PFSK-1 (cell line): ENCODE results near the gene ARHGAP30.
A peak's percentile ranks its signal among the peaks of the same experiment; 100 is the strongest.

Experiments
- FOXP2 ChIP-seq: optimal IDR thresholded peaks from 2 replicates; pipeline ENCODE3; 2011; ENCODE audit warnings: borderline replicate concordance, control low read depth, inconsistent platforms; ENCODE audit not compliant: insufficient read depth; ENCODE audit errors: extremely low read length, extremely low read depth
- POLR2AphosphoS5 ChIP-seq: IDR thresholded peaks from 2 replicates; pipeline ENCODE4 v1.6.1; 2012; ENCODE audit warnings: low read depth, mild to moderate bottlenecking, control low read depth, low read length, moderate library complexity
- REST ChIP-seq, 2 experiments: IDR thresholded peaks; 2 replicates each; pipeline versions ENCODE4 v1.6.1 to v1.8.0; 2011 to 2012; ENCODE audit warnings: low read depth in 2 of 2, low read length in 2 of 2, control low read depth in 1 of 2, inconsistent platforms in 1 of 2, mild to moderate bottlenecking in 1 of 2, moderate library complexity in 1 of 2; ENCODE audit not compliant: insufficient read depth in 1 of 2
- SIN3A ChIP-seq: IDR thresholded peaks from 2 replicates; pipeline ENCODE4 v1.6.1; 2012; ENCODE audit warnings: mild to moderate bottlenecking, low read length, moderate library complexity, borderline replicate concordance; ENCODE audit not compliant: insufficient read depth
- TAF1 ChIP-seq: IDR thresholded peaks from 2 replicates; pipeline ENCODE4 v1.6.1; 2012; ENCODE audit warnings: low read length, control low read depth, borderline replicate concordance; ENCODE audit not compliant: insufficient read depth

Gene ARHGAP30

GRCh38 chr1:161045736-161046604 lies 23.7 kb downstream of the ARHGAP30 start, which contains the start of gene USF1:
Gene USF1, minus strand, starts transcription at chr1:161045977. Its CDS starts 2,702 bp downstream, at chr1:161043275.
- peak; percentile 90 for TF ChIP-seq TAF1
- TF ChIP-seq POLR2AphosphoS5: peak; percentile 91
- no peak for TF ChIP-seq REST (IDR thresholded peaks at IDR 0.05; ENCODE audit: insufficient read depth in 1 of 2, low read depth in 2 of 2, low read length in 2 of 2)
- TF ChIP-seq FOXP2: no peak
- TF ChIP-seq SIN3A: 0 out of 2 replicates have a peak, but pooled peaks have one; percentile 12

- TF ChIP-seq FOXP2: no peak
- TF ChIP-seq POLR2AphosphoS5: peak; percentile 40; the same call in 1 of the 2 replicates
- peak; percentile 80; the same call in 1 of the 2 replicates for TF ChIP-seq SIN3A
- peak; percentile 66; the same call in 1 of the 2 replicates for TF ChIP-seq TAF1
- peak in 1 of 2 experiments; percentile 57; a peak in 1 of 4 replicates for TF ChIP-seq REST (IDR thresholded peaks at IDR 0.05; ENCODE audit: insufficient read depth in 1 of 2, low read depth in 2 of 2, low read length in 2 of 2)
Measured at GRCh38 chr1:161044908-161045735, 24.6 kb downstream of the ARHGAP30 start.

- TF ChIP-seq SIN3A (no peak), POLR2AphosphoS5 (no peak), REST (IDR thresholded peaks at IDR 0.05; ENCODE audit: insufficient read depth in 1 of 2, low read depth in 2 of 2, low read length in 2 of 2) (no peak), TAF1 (no peak), FOXP2 (no peak)
Measured at GRCh38 chr1:161044535-161044907, 25.2 kb downstream of the ARHGAP30 start.

GRCh38 chr1:161039546-161039945 lies 30.1 kb downstream of the ARHGAP30 start:
- TF ChIP-seq FOXP2 (no peak), POLR2AphosphoS5 (no peak), REST (IDR thresholded peaks at IDR 0.05; ENCODE audit: insufficient read depth in 1 of 2, low read depth in 2 of 2, low read length in 2 of 2) (no peak), TAF1 (no peak), SIN3A (no peak)
